Suppressor macrophage (primary cell): ENCODE data around the gene VPS37B.

Experiments
- DNase-seq, 4 experiments: peaks; one replicate each; pipeline ENCODE4 v3.0.0-alpha.2; 2020 to 2022

The VPS37B gene

GRCh38 chr12:122838841-122839240, 57.1 kb downstream of the VPS37B start:
- no peak for DNase-seq

DNA sequence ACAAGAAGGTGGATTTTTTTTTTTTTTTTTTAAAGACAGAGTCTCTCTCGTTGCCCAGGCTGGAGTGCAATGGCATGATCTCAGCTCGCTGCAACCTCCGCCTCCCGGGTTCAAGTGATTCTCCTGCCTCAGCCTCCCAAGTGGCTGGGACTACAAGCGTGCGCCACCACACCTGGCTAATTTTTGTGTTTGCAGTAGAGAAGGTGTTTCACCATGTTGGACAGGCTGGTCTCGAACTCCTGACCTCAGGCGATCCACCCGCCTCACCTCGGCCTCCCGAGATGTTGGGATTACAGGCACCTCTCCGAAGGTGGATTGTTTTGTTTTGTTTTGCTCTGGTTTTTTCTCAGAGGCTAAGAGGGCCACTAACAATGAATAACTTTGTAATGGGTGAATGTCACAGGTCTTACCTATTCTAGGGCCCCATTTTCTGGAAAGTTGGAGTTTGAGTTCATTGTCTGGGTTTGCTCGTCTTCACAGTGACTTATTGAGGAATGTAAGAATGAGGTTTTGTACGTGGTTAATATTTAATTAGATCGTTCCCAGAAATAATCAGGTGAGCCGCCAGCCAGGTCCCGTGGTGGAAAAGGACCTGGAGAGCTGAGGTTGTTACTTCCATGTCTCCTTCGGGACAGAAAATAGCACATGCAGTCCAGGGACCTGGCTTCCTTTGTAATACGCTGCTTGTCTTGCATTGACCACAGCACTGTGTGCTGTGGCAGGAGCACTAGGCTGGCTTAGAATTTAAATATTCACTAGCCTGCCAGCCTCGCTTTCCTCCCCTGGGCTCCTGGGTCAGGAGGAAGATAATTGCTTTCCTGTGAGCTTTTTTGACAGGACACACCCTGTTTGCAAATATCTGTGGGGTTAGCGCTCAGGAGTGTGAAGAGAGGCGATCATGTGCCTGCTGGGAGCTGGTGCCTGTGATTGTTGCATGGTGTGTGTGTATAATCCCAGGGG, 58.3 kb downstream of the VPS37B start:
- DNase-seq, result no peak

- peak; percentile 37 to 49 (median 42) for DNase-seq
These were observed 59.6 kb downstream of the VPS37B start for GRCh38 chr12:122836027-122836921.

- DNase-seq, result no peak
These were observed 60.2 kb downstream of the VPS37B start for GRCh38 chr12:122835750-122836026.

GRCh38 chr12:122834921-122835749, 60.8 kb downstream of the VPS37B start, which contains the start of gene HIP1R:
HIP1R (plus strand) TSS chr12:122835457; CDS start chr12:122835551, 94 bp downstream.
- peak in 3 of 4 experiments; percentile 19 to 56 (median 43) for DNase-seq

DNA sequence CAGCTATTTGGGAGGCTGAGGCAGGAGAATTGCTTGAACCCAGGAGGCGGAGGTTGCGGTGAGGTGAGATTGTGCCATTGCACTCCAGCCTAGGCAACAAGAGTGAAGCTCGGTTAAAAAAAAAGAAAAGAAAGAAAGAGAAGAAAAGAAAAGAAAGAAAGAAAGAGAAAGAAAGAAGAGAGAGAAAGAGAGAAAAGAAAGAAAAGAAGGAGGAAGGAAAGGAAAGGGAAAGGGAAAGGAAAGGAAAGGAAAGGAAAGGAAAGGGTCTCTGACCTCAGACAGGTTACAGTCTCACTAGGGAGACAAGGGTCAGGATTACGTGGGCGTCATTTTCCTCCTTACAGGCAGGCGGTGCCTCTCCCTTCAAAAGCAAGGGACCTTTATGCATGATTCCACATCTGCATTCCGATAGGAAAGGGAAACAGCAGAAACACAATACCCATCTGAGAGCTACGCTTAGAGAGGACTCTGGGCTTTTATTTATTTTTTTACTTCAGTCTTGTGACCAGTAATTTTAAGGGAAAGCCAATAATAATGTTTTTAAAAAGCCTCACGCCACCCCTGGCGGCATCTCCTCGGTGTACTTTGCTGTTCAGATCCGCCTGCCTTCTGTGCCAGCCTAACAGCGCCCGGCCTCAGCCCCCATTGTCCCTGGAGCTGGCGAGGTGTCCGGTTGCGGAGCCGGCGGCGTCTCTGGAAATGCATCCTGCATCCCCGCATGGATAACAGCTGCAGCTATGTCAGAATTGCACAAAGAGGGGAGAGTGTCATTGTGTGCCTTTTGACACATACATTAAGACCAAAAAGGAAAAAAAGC, 61.6 kb downstream of the VPS37B start:
- DNase-seq, result peak in 3 of 4 experiments; percentile 15 to 30 (median 20)

DNA sequence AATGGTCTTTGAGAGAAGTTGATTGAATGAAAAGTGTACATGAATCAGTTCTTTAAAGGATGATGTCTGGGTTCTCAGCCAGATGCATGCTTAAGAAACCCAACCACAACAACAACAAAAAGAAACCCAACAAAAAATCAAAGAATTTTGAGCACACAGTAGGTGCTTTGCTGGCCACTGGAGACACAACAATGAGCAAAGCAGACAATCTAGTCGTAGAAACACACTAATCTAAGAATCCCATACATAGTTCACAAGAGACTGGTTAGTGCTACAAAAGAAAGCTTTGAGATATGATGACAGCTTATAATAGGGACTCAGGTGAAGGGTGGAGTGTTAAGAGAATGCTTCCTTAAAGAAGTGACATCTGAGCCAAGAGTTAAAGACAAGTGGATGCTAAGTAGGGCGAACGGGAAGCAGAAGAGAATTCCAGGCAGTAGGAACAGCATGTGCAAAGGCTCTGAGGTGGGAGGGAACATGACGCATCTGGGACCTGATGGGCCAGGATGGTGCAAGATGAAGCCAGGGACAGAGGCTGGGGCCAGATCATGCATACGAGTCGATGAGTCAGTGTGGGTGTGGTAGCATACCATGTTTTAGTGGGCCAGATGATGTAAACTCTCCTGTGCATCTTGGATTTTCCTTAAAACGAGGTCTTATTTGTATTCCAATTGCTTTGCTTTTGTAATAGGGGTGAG, 65.3 kb downstream of the VPS37B start:
- DNase-seq, result peak; percentile 17 to 48 (median 27)

GRCh38 chr12:122827258-122827657, 68.7 kb downstream of the VPS37B start:
- no peak for DNase-seq

GRCh38 chr12:122825773-122826724, 69.9 kb downstream of the VPS37B start:
- DNase-seq, result no peak

- no peak for DNase-seq
These were observed 72.5 kb downstream of the VPS37B start for GRCh38 chr12:122823429-122823828.

- DNase-seq, result no peak
These were observed 75.1 kb downstream of the VPS37B start for GRCh38 chr12:122820838-122821271.

GRCh38 chr12:122820138-122820537, 75.8 kb downstream of the VPS37B start:
- DNase-seq, result no peak

DNA sequence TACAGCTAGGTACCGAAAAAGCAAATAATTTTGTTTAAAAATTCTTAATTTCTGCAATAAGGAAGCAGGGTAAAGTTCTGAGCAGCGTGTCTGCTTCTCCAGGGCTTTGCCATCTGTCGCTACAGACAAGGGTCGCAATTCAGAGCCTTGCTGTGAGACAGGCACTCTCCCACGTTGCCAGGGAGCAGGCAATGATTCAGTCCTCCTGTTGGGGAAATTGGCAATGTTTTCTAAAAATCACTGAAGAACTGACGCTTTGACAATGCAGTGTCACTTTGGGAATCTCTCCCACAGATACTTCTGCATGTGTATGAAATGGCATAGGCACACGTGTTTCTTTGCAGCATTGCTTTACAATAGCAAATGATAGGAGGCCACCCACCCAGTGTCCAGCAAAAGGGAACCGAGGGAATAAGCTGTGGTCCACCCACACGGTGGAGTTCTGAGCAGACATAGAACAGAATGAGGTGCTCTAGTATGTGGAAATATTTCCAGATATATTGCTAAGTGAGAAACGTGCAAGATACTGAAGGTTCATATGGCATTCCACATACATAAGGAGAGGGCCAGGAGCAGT, 76.6 kb downstream of the VPS37B start:
- DNase-seq, result peak in 3 of 4 experiments; percentile 24 to 45 (median 32)
